GM12873 (cell line): ENCODE data around the gene PPP3R1.

Experiments used
- CTCF ChIP-seq: IDR thresholded peaks from 2 replicates; pipeline ENCODE4 v1.5.1; 2012; ENCODE audit warnings: low read depth, mild to moderate bottlenecking, moderate library complexity, low read length, control low read depth; ENCODE audit not compliant: insufficient read depth; ENCODE audit errors: missing control alignments

PPP3R1 gene

DNA sequence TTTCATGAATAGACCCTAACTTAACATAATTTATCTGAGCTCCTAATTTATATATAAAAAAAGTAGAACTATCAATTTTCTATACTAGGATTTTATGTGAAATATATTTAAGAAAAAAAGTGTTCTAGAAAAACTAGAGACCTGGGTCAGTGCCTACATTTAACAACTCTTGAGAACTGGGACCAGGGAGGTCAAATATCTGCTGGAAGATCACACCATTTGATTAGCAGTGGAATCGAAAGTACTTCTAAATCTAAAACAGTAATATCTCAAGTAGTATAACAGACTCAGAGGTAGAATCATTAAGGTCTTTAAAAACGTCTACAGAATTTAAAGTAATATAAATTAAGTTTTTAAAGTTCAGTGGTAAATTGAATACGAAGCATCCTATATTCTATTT lies 34.6 kb downstream of the PPP3R1 start:
- no peak for TF ChIP-seq CTCF

DNA sequence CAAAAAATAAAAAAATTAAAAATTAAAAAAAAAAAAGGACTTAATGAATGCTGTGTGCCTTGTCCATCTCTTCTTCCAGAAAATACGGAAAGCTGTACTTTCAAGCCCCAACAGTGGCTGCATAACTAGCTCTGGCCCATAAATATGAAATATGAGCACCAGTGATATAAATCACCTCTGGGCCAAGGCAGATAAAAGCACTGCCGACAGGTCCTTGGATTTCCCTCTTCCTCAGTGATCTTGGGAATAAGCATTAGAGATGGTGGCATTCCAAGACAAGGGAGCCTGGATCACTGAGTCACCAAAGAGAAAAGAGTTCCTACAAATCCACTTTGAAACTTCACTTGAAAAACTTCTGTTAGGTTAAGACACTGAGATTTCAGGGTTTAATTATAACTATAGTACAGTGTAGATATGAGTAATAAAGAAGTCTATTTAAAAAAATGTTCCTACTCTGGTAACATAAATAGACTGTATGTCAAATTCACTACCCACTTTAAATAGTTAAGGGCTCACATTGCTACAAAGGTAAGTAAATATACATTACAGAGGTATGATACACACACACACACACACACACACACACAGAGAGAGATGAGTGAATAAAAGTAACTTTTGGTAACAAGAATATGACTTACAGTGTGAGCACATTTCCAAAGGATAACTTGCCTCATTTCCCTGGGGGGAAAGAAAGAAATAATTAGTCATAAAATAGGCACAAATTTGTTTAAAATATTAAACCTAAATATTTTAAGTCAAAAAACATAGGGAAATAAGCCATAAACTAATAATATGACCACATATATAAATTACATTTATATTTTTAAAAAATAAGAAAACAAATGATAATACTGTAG lies 35.6 kb downstream of the PPP3R1 start:
- no peak for TF ChIP-seq CTCF

DNA sequence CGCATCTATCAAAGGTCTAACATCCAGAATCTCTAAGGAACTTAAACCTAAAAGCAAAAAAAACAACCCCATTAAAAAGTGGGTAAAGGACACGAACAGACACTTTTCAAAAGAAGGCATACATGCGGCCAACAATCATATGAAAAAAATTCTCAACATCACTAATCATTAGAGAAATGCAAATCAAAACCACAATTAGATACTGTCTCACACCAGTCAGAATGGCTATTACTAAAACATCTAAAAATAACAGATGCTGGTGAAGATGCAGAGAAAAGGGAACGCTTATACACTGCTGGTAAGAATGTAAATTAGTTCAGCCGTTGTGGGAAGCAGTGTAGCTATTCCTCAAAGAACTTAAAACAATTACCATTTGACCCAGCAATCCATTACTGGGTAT lies 38.0 kb downstream of the PPP3R1 start:
- TF ChIP-seq CTCF = no peak

DNA sequence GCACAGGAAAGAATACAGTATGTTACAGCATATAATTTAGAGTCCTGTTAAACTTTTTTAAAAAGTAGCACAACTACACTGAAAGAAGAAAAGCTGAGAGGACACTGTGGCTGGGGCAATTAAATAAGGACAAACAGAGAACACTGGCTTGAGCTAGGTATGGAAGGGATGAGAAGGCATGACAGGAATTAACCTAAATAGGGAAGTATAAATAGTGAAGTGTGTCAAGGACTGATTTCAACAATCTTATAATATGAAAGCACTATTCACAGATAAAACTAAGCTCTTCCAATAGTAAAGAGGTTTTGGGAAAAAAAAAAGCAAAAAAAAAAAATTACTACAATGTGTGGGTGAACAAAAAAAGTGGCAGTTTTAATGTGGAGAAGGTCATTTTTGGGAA lies 45.5 kb downstream of the PPP3R1 start:
- no peak for TF ChIP-seq CTCF

DNA sequence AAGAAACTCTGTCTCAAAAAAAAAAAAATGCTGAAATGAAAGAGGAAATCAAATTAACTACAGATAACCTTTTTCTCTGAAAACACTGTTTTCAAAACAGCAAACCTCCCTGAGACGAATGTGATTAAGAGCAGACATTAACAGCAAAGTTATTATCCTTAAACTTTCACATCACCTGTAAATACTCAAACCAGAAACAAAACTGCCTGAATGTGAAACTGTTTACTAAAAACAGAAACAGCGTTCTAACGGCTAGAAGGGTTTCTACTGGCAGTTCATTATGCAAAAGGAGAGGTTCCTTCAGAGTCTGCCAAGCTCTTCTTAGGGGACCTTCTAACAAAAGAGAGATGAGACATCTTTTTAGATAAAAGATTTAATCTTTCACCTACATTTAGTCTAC lies 48.7 kb downstream of the PPP3R1 start:
- no peak for TF ChIP-seq CTCF

- no peak for TF ChIP-seq CTCF
Measured at GRCh38 chr2:68200157-68200787, 52.1 kb downstream of the PPP3R1 start.

DNA sequence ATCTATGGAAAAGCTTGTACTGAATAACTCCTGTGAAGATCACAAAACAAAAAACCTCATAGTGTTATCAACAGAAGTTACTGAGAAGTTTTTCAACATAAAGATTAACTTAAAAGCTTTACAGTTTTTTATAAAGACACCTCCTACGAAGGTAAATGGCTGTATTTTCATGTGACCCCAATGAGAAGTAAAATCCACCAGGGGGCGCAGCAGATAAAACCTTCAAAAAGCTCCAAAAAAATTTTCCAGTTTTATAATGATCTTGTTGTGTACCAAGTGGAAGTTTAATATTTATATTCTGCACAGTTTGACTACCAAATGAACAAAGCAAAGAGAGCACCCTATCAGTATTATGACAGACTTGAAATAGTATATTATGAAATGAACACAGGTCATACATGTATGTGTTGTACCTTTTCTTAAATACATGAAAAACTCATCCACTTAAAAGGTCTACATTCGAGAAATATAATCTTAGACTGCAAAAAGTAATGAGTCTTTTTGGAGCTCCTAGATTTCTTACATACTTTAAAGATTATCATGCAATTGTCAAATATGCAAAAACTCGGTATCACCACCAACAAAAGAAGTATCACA lies 56.1 kb downstream of the PPP3R1 start:
- TF ChIP-seq CTCF = peak; percentile 57
